Endodermal cell (in vitro differentiated cells): ENCODE measurements around the gene NPB. TPM values are rescaled to one million over a fixed set of nuclear protein-coding genes. Genes with fewer than 3 reads are reported as not detected.

Experiments
- DNase-seq: peaks from one replicate; pipeline ENCODE4 v3.0.0-alpha.2; 2017
- H3K27ac ChIP-seq: 2 replicates; pipeline ENCODE4 v1.5.1; 2013; ENCODE audit warnings: mild to moderate bottlenecking, low read depth, low read length, moderate library complexity
- H3K27me3 ChIP-seq: 2 replicates; pipeline ENCODE4 v1.6.1; 2013; ENCODE audit warnings: mild to moderate bottlenecking, low read length, moderate library complexity; ENCODE audit not compliant: insufficient read depth, control insufficient read depth, poor library complexity, severe bottlenecking
- H3K36me3 ChIP-seq: 2 replicates; pipeline ENCODE4 v1.7.0; 2013; ENCODE audit warnings: mild to moderate bottlenecking, low read length, moderate library complexity; ENCODE audit not compliant: control insufficient read depth, insufficient read depth
- H3K4me1 ChIP-seq: one replicate; pipeline ENCODE4 v1.7.0; 2013; ENCODE audit warnings: low read length; ENCODE audit not compliant: control insufficient read depth, insufficient read depth
- H3K4me3 ChIP-seq: 2 replicates; pipeline ENCODE4 v1.5.1; 2013; ENCODE audit warnings: mild to moderate bottlenecking, low read length, moderate library complexity
- H3K9ac ChIP-seq: 2 replicates; pipeline ENCODE4 v1.6.1; 2013; ENCODE audit warnings: mild to moderate bottlenecking, low read length, moderate library complexity; ENCODE audit not compliant: poor library complexity, severe bottlenecking; ENCODE audit errors: extremely low read depth
- H3K9me3 ChIP-seq: 2 replicates; pipeline ENCODE4 v1.6.1; 2013; ENCODE audit warnings: mild to moderate bottlenecking, low read length, moderate library complexity; ENCODE audit not compliant: control insufficient read depth
- H3K27ac Mint-ChIP-seq: 2 replicates; pipeline ENCODE4 v1.8.0; 2020; ENCODE audit warnings: mixed read lengths
- H3K27me3 Mint-ChIP-seq: 2 replicates; pipeline ENCODE4 v1.8.0; 2021; ENCODE audit warnings: mild to moderate bottlenecking, mixed read lengths; ENCODE audit not compliant: insufficient read depth
- H3K36me3 Mint-ChIP-seq: 2 replicates; pipeline ENCODE4 v1.8.0; 2020; ENCODE audit warnings: low read depth, mixed read lengths
- H3K4me1 Mint-ChIP-seq: 2 replicates; pipeline ENCODE4 v1.8.0; 2020; ENCODE audit warnings: mixed read lengths
- H3K4me3 Mint-ChIP-seq: 2 replicates; pipeline ENCODE4 v1.8.0; 2020; ENCODE audit warnings: mild to moderate bottlenecking, moderate library complexity, mixed read lengths
- H3K9me3 Mint-ChIP-seq: 2 replicates; pipeline ENCODE4 v1.8.0; 2020; ENCODE audit warnings: mild to moderate bottlenecking, mixed read lengths
- CTCF ChIP-seq: fragments of 200-600 bp; sonication (generic); conservative IDR thresholded peaks from 2 replicates; pipeline ENCODE4 v1.5.0; 2021; ENCODE audit warnings: antibody characterized with exemption, mild to moderate bottlenecking
- WGBS, 2 experiments: methylation state at CpG; one replicate each; pipeline versions ENCODE4 v1.1.5 to v1.1.7; 2013; ENCODE audit warnings: missing lambda C conversion rate in 2 of 2, mixed read lengths in 1 of 2; ENCODE audit not compliant: insufficient coverage in 1 of 2, insufficient read length in 1 of 2; 5-methylcytosine and 5-hydroxymethylcytosine counted together
- total RNA-seq, 2 donors: library from RNA; stranded (reverse); fragmentation: NEBNext Ultra II Directional in 1 of 2; extraction: Animal tissue kit (Norgen Biotek cat#: 25700) in 1 of 2; gene quantifications; 2 replicates in 1 of 2; 3 replicates in 1 of 2; pipeline ENCODE4 v1.2.1, GENCODE V29; 2021

Gene NPB
- total RNA-seq, 2 donors from 2014 or later, result 3.3 to 3.7 TPM

DNA sequence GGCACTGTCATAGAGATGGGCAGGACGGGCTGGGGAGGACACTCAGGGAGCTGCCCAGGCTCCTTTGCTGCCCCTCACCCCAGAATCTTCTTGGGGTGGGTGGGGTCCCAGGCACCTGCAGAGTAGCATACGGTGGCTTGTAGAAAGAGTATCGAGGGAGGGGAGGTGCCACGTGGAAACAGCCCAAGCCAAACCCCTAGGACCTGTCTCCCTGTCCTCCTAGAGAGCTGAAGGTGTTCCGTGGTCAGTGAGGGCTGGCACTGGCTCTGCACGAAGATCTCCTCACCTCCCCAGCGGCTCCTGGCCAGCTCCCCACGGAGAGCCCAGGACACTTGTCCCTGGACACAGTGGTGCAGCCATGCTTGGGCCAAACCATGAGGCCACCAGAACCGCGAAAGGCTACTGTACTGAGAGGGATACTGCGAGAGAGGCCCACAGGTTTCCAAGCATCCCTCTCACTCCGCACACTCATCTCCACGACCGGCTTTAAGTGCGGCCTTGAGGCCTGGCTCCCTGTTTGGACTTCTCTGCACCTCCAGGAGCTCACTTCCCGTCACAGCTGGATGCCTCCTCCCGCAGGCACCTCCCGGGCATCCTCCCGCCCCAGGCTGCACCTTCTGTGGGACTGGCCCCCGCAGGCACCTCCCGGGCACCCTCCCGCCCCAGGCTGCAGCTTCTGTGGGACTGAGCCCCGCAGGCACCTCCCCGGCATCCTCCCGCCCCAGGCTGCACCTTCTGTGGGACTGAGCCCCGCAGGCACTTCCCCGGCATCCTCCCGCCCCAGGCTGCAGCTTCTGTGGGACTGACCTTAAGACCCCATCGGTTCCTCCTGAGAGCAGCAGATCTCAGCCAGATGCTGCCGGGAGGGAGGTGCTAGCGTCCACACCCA, 27.5 kb downstream of the NPB start:
- Histone ChIP-seq H3K36me3 (no peaks in the 10 kb centered on the region), H3K4me3 (peak overlapping the region; percentile 80), H3K9me3 (no peaks in the 10 kb centered on the region), H3K27ac (no peak overlapping the region), H3K9ac (no peak overlapping the region), H3K4me1 (peaks cover 17% of the 10 kb centered on the region), H3K27me3 (peaks cover 4% of the 10 kb centered on the region)
- Mint-ChIP-seq H3K36me3 (no peaks in the 10 kb centered on the region), H3K9me3 (no peaks in the 10 kb centered on the region), H3K27ac (no peak overlapping the region), H3K27me3 (peaks cover 6% of the 10 kb centered on the region), H3K4me1 (peaks cover 16% of the 10 kb centered on the region), H3K4me3 (peak overlapping the region; percentile 88)
- WGBS, 2 experiments, result 91 to 92% methylated on average over 14 to 31 of the region's 31 CpGs
- TF ChIP-seq CTCF, result no peak
- no peak for DNase-seq

DNA sequence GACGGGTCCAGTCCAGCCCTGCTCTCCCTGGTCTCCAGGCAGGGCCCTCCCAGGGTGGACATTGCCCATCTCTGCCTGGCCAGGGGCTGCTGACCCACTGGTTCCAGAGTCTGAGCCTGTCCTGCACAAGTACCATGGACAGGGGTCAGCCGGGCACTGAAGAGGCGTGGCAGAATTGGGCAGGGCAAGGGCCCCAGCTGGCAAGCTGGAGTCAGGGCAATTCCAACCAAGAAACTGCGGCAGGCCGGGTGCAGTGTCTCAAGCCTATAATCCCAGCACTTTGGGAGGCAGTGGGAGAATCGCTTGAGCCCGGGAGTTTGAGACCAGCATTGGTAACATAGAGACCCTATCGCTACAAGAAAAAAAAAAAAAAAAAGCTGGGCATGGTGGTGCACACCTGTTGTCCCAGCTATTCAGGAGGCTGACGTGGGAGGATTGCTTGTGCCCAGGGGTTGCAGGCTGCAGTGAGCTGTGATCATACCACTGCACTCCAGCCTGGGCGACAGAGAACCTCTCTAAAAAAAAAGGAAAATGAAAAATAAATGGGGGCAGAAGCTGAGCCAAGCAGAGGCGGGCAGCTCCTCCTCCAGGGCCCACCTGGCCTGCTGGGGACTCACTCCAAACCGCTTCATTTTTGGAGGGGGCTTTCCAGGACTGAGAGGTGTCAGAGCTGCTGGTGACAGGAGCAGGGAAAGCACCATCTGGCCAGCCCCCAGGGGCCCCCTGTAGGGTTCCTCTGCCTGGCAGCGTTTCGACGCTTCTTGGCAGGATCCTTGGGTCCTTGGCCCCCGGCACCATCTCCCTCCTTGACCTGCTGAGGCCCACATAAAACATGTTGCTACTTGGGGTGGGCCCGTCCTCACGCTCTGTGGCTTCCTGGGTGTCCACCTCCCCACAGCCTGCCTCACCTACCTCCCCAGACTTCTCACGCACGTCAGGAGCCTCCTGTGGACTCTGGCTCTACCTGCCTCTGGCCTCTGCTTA, 28.4 kb downstream of the NPB start:
- Mint-ChIP-seq H3K27me3 (peaks cover 6% of the 10 kb centered on the region), H3K4me1 (peaks cover 7% of the 10 kb centered on the region), H3K36me3 (peaks cover 6% of the 10 kb centered on the region), H3K9me3 (no peaks in the 10 kb centered on the region), H3K27ac (no peak overlapping the region), H3K4me3 (no peak overlapping the region)
- TF ChIP-seq CTCF, result no peak
- no peak overlapping the region for H3K4me3 ChIP-seq
- peaks cover 4% of the 10 kb centered on the region for H3K27me3 ChIP-seq
- H3K9ac ChIP-seq, result no peak overlapping the region
- H3K27ac ChIP-seq, result no peak overlapping the region
- no peaks in the 10 kb centered on the region for H3K9me3 ChIP-seq
- WGBS, 2 experiments, result 83 to 88% methylated on average over 14 to 20 of the region's 20 CpGs
- peaks cover 11% of the 10 kb centered on the region for H3K4me1 ChIP-seq
- peak; percentile 75 for DNase-seq
- peaks cover 3% of the 10 kb centered on the region for H3K36me3 ChIP-seq

- Histone ChIP-seq H3K9me3 (no peaks in the 10 kb centered on the region), H3K4me3 (no peak overlapping the region), H3K9ac (no peak overlapping the region), H3K4me1 (peaks cover 7% of the 10 kb centered on the region), H3K36me3 (peaks cover 4% of the 10 kb centered on the region), H3K27ac (no peak overlapping the region), H3K27me3 (peaks cover 4% of the 10 kb centered on the region)
- 84 to 94% methylated on average over 9 to 13 of the region's 13 CpGs for WGBS, 2 experiments
- Mint-ChIP-seq H3K4me3 (no peak overlapping the region), H3K27ac (no peak overlapping the region), H3K4me1 (peaks cover 3% of the 10 kb centered on the region), H3K36me3 (peaks cover 6% of the 10 kb centered on the region), H3K9me3 (no peaks in the 10 kb centered on the region), H3K27me3 (peaks cover 6% of the 10 kb centered on the region)
- TF ChIP-seq CTCF, result no peak
- DNase-seq, result no peak
These were observed 29.1 kb downstream of the NPB start for GRCh38 chr17:81931189-81931556.
